Smooth muscle cell (in vitro differentiated cells): ENCODE results near the gene UGT8. TPM values are rescaled to one million over a fixed set of nuclear protein-coding genes. Genes with fewer than 3 reads are reported as not detected.

Experiments
- DNase-seq: peaks from one replicate; lab custom pipeline; 2025; ENCODE audit not compliant: unreplicated experiment; lab: John Stamatoyannopoulos, UW
- H2AFZ ChIP-seq: fragments of 200-600 bp; sonication (generic); 2 replicates; pipeline ENCODE4 v1.6.0; 2016; ENCODE audit warnings: antibody characterized with exemption, low read depth, mild to moderate bottlenecking
- H3F3A ChIP-seq: fragments of 200-600 bp; sonication (generic); 2 replicates; pipeline ENCODE4 v1.6.0; 2017; ENCODE audit warnings: antibody characterized with exemption, low read depth
- H3K27ac ChIP-seq: fragments of 200-600 bp; sonication (generic); 2 replicates; pipeline ENCODE4 v1.5.1; 2016; ENCODE audit warnings: low read depth, mild to moderate bottlenecking
- H3K27me3 ChIP-seq: fragments of 200-600 bp; sonication (generic); 2 replicates; pipeline ENCODE4 v1.6.1; 2016; ENCODE audit warnings: low read depth, mild to moderate bottlenecking
- H3K36me3 ChIP-seq: fragments of 200-600 bp; sonication (generic); 2 replicates; pipeline ENCODE4 v1.5.1; 2016; ENCODE audit warnings: low read depth
- H3K4me1 ChIP-seq: fragments of 200-600 bp; sonication (generic); 2 replicates; pipeline ENCODE4 v1.5.1; 2016; ENCODE audit warnings: low read depth
- H3K4me2 ChIP-seq: fragments of 200-600 bp; sonication (generic); 2 replicates; pipeline ENCODE4 v1.6.0; 2016; ENCODE audit warnings: mild to moderate bottlenecking
- H3K4me3 ChIP-seq: fragments of 200-600 bp; sonication (generic); 2 replicates; pipeline ENCODE4 v1.5.1; 2016; ENCODE audit warnings: mild to moderate bottlenecking
- H3K79me2 ChIP-seq: fragments of 200-600 bp; sonication (generic); 2 replicates; pipeline ENCODE4 v1.6.0; 2016; ENCODE audit warnings: low read depth, mild to moderate bottlenecking
- H3K9ac ChIP-seq: fragments of 200-600 bp; sonication (generic); 2 replicates; pipeline ENCODE4 v1.6.0; 2016; ENCODE audit warnings: low read depth
- H3K9me3 ChIP-seq: fragments of 200-600 bp; sonication (generic); replicated peaks from 2 replicates; pipeline ENCODE4 v1.5.1; 2016; ENCODE audit warnings: low read depth
- H4K20me1 ChIP-seq: fragments of 200-600 bp; sonication (generic); 2 replicates; pipeline ENCODE4 v1.6.0; 2016; ENCODE audit warnings: low read depth
- CTCF ChIP-seq: fragments of 200-600 bp; sonication (generic); IDR thresholded peaks from 2 replicates; pipeline ENCODE4 v1.5.1; 2017; ENCODE audit warnings: borderline replicate concordance, mild to moderate bottlenecking, antibody characterized with exemption; ENCODE audit not compliant: insufficient read depth, poor library complexity, severe bottlenecking
- WGBS: methylation state at CpG from one replicate; pipeline ENCODE4 v1.1.7; 2016; ENCODE audit warnings: low lambda C conversion rate; 5-methylcytosine and 5-hydroxymethylcytosine counted together
- polyA plus RNA-seq: library from polyadenylated mRNA; unstranded; fragments of >200 nt; fragmentation: Nextera tagmentation; extraction: Ambion mirVana; gene quantifications from 2 replicates; pipeline ENCODE4 v1.2.1, GENCODE V29; 2016
- total RNA-seq: library from RNA; depleted of rRNA; stranded (reverse); fragments of >200 nt; gene quantifications from 2 replicates; pipeline ENCODE4 v1.2.3, GENCODE V29; 2014

UGT8 gene
- total and polyA plus RNA-seq, 2 experiments from 2014 or later, result not detected

GRCh38 chr4:114673306-114673705 is 74.7 kb downstream of the UGT8 start:
- no peaks in the 10 kb centered on the region for H3K9me3 ChIP-seq
- H3K36me3 ChIP-seq, result no peaks in the 10 kb centered on the region
- no peak overlapping the region for H2AFZ ChIP-seq
- H4K20me1 ChIP-seq, result no peaks in the 10 kb centered on the region
- no peaks in the 10 kb centered on the region for H3K27me3 ChIP-seq
- DNase-seq, result no peak
- H3K4me3 ChIP-seq, result no peak overlapping the region
- no peak overlapping the region for H3K27ac ChIP-seq
- no peaks in the 10 kb centered on the region for H3K79me2 ChIP-seq
- no peak overlapping the region for H3K9ac ChIP-seq
- H3F3A ChIP-seq, result no peaks in the 10 kb centered on the region
- TF ChIP-seq CTCF, result no peak
- no peak overlapping the region for H3K4me2 ChIP-seq
- WGBS, result 98% methylated on average over 2 of the region's 2 CpGs
- H3K4me1 ChIP-seq, result no peaks in the 10 kb centered on the region

DNA sequence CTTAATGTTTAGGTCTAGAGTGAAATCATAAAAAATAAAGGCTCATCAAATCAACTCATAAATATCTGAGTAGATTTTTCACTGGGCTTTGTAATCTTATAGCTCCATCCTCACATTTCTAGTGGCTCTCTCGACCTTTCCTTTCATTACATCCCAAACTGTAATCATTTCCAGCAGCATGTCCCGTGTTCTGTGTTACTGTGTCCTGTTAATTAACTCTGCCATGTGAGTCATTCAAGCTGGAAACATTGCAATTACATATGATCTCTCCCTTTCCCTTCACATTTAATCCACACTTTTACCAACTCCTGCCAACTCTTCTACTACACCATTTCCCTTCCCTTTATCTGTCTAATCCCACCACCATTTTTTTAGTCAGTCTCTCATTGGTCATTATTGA is 75.5 kb downstream of the UGT8 start:
- Histone ChIP-seq H3K9me3 (no peaks in the 10 kb centered on the region), H3K4me1 (no peaks in the 10 kb centered on the region), H3K9ac (no peak overlapping the region), H2AFZ (no peak overlapping the region), H3K79me2 (no peaks in the 10 kb centered on the region), H3K4me2 (no peak overlapping the region), H3K36me3 (no peaks in the 10 kb centered on the region), H3F3A (no peaks in the 10 kb centered on the region), H3K27me3 (no peaks in the 10 kb centered on the region), H3K4me3 (no peak overlapping the region), H3K27ac (no peak overlapping the region), H4K20me1 (no peaks in the 10 kb centered on the region)
- WGBS, result 96% methylated on average over 2 of the region's 2 CpGs
- no peak for DNase-seq
- no peak for TF ChIP-seq CTCF

DNA sequence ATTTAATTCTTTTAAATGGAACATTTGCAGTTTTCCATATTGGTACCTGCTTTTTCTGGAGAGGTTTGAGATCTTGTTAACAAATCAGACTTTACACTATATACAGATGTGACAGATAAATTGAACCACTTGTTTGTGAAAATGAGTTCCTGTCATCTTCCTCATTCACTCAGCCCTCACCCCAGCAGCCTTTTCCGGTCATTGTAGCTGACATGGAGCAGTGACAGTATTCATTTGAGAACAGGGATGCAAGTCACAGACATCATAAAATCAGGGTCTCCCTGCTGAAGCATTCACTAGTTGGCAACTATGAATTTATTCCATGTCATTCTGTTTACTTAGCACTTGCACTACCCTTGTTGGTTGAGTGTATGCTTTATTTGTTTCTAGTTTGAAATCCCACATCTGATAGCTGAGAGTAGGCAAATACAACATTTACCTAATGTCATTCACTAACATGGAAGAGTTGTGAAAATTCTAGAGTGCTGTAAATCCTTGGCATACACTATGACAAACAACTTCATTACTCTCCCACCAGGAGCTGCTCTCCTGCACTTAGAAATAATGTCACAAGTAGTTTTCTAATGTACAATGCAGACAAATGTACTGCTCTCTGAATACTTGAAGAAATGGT is 78.9 kb downstream of the UGT8 start:
- Histone ChIP-seq H3F3A (no peaks in the 10 kb centered on the region), H4K20me1 (no peaks in the 10 kb centered on the region), H3K4me3 (no peak overlapping the region), H3K9ac (no peak overlapping the region), H3K27me3 (no peaks in the 10 kb centered on the region), H3K4me2 (no peak overlapping the region), H2AFZ (no peak overlapping the region), H3K79me2 (no peaks in the 10 kb centered on the region), H3K27ac (no peak overlapping the region), H3K4me1 (no peaks in the 10 kb centered on the region), H3K9me3 (no peaks in the 10 kb centered on the region), H3K36me3 (no peaks in the 10 kb centered on the region)
- DNase-seq, result no peak
- WGBS, result 94% methylated on average over 1 of the region's 1 CpG
- TF ChIP-seq CTCF, result no peak

DNA sequence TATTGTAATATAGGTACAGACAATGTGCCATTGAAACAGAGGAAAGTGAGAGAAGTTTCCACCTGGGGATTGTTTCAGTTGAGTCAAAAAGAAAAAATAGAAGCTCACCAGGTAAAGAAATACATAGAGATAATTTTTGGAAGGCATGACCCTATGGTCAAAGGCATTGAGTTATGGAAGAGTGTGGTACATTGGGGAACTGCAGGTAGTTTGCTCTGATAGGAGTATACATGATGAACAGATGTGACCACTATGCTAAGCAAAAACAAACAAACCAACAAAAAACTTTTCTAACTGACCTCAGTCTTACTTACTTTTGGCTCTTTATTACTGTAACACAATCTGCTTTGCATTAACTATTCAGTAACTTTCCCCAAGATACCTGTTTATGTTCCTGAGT is 85.9 kb downstream of the UGT8 start:
- no peak overlapping the region for H3K4me2 ChIP-seq
- no peak overlapping the region for H3K4me3 ChIP-seq
- H3K27me3 ChIP-seq, result no peaks in the 10 kb centered on the region
- H3F3A ChIP-seq, result no peaks in the 10 kb centered on the region
- no peaks in the 10 kb centered on the region for H3K4me1 ChIP-seq
- H4K20me1 ChIP-seq, result no peaks in the 10 kb centered on the region
- no peak overlapping the region for H2AFZ ChIP-seq
- no peaks in the 10 kb centered on the region for H3K79me2 ChIP-seq
- DNase-seq, result no peak
- no peaks in the 10 kb centered on the region for H3K36me3 ChIP-seq
- H3K9me3 ChIP-seq, result no peaks in the 10 kb centered on the region
- no peak overlapping the region for H3K27ac ChIP-seq
- no peak for TF ChIP-seq CTCF
- no peak overlapping the region for H3K9ac ChIP-seq
